Endothelial cell of umbilical vein (primary cell): ENCODE results near the gene IMPA2. TPM values are rescaled to one million over a fixed set of nuclear protein-coding genes. Genes with fewer than 3 reads are reported as not detected.

ENCODE experiments used
- BruUV-seq: library from RNA; stranded (reverse); fragments of 400-500 nt; replicated peaks from 2 replicates; lab custom pipeline; 2021; lab: Mats Ljungman, UMichigan
- CTCF ChIA-PET: fragments of 300-600, 350-600 bp; sonication (Branson Sonifier 250); formaldehyde crosslinking; loops from one replicate; lab custom pipeline; 2021; ENCODE audit warnings: antibody characterized with exemption, inconsistent platforms; lab: Charles Lee
- POLR2A ChIA-PET: fragments of 300-600, 350-600 bp; sonication (Branson Sonifier 250); formaldehyde crosslinking; loops from one replicate; lab custom pipeline; 2021; ENCODE audit warnings: antibody characterized with exemption, inconsistent platforms; lab: Charles Lee
- DNase-seq: peaks from one replicate; pipeline ENCODE4 v3.0.0-alpha.2; 2011; ENCODE audit warnings: low read depth, low spot score
- FAIRE-seq: peaks from 2 replicates; lab custom pipeline; 2011; peaks lifted over from hg19 to GRCh38; lab: Jason Lieb, UNC
- H2AFZ ChIP-seq: 2 replicates; pipeline ENCODE4 v1.6.0; 2012; ENCODE audit warnings: low read depth, low read length, control low read depth, inconsistent platforms
- H3K27ac ChIP-seq: 2 replicates; pipeline ENCODE4 v1.5.1; 2011; ENCODE audit warnings: low read depth, mild to moderate bottlenecking, control low read depth, low read length, moderate library complexity; ENCODE audit not compliant: insufficient read depth
- H3K27me3 ChIP-seq, 2 experiments: 2 replicates each; pipeline versions ENCODE4 v1.6.0 to v1.6.1; 2011; ENCODE audit warnings: low read length in 2 of 2, mixed read lengths in 1 of 2; ENCODE audit not compliant: control insufficient read depth in 2 of 2, insufficient read depth in 2 of 2
- H3K36me3 ChIP-seq, 2 experiments: 2 replicates in 1 of 2; 3 replicates in 1 of 2; pipeline ENCODE4 v1.5.1; 2011; ENCODE audit warnings: low read length in 2 of 2, mild to moderate bottlenecking in 1 of 2, moderate library complexity in 1 of 2; ENCODE audit not compliant: control insufficient read depth in 2 of 2, insufficient read depth in 2 of 2; ENCODE audit errors: extremely low read depth in 1 of 2
- H3K4me1 ChIP-seq: 3 replicates; pipeline ENCODE4 v1.5.1; 2011; ENCODE audit warnings: mild to moderate bottlenecking, low read length; ENCODE audit not compliant: control insufficient read depth, insufficient read depth; ENCODE audit errors: extremely low read depth
- H3K4me2 ChIP-seq: 2 replicates; pipeline ENCODE4 v1.6.1; 2011; ENCODE audit warnings: low read length, control low read depth, mixed read lengths; ENCODE audit not compliant: insufficient read depth
- H3K4me3 ChIP-seq, 3 experiments: fragments of 200-600 bp in 1 of 3; sonication (generic), shearing (Covaris generic) in 1 of 3; replicated peaks in 1 of 3; 2 replicates each; pipeline ENCODE4 v1.5.1; 2011 to 2016; ENCODE audit warnings: control low read depth in 3 of 3, low read length in 3 of 3, mild to moderate bottlenecking in 2 of 3, inconsistent platforms in 1 of 3, low read depth in 1 of 3, moderate library complexity in 1 of 3; ENCODE audit not compliant: insufficient read depth in 1 of 3
- H3K79me2 ChIP-seq: 2 replicates; pipeline ENCODE4 v1.6.0; 2012; ENCODE audit warnings: low read length, inconsistent platforms; ENCODE audit not compliant: control insufficient read depth, insufficient read depth
- H3K9ac ChIP-seq: replicated peaks from 2 replicates; pipeline ENCODE3; 2011; ENCODE audit warnings: low read length, control low read depth; ENCODE audit not compliant: insufficient read depth; ENCODE audit errors: extremely low read depth
- H3K9me1 ChIP-seq: replicated peaks from 3 replicates; pipeline ENCODE4 v1.6.0; 2011; ENCODE audit warnings: mild to moderate bottlenecking, low read length; ENCODE audit not compliant: control insufficient read depth, insufficient read depth; ENCODE audit errors: extremely low read depth
- H3K9me3 ChIP-seq: replicated peaks from 2 replicates; pipeline ENCODE4 v1.5.1; 2012; ENCODE audit warnings: low read length, inconsistent platforms; ENCODE audit not compliant: control insufficient read depth, insufficient read depth
- H4K20me1 ChIP-seq: replicated peaks from 2 replicates; pipeline ENCODE3; 2011; ENCODE audit warnings: mild to moderate bottlenecking, low read length; ENCODE audit not compliant: control insufficient read depth, insufficient read depth; ENCODE audit errors: extremely low read depth
- CTCF ChIP-seq, 2 donors: IDR thresholded peaks; 1 replicate in 1 of 2; 2 replicates in 1 of 2; pipeline ENCODE4 v1.5.1; 2011; ENCODE audit warnings: low read length in 2 of 2, mild to moderate bottlenecking in 2 of 2, moderate library complexity in 2 of 2, control low read depth in 1 of 2, inconsistent platforms in 1 of 2, low read depth in 1 of 2; ENCODE audit not compliant: insufficient read depth in 1 of 2; ENCODE audit errors: extremely low read depth in 1 of 2
- EZH2 ChIP-seq: IDR thresholded peaks from 2 replicates; pipeline ENCODE4 v1.6.1; 2012; ENCODE audit warnings: borderline replicate concordance, low read depth, mild to moderate bottlenecking, moderate library complexity, low read length, inconsistent platforms; ENCODE audit not compliant: severe bottlenecking
- FOS ChIP-seq: IDR thresholded peaks from 2 replicates; pipeline ENCODE4 v1.6.1; 2011; ENCODE audit warnings: mild to moderate bottlenecking, low read length, moderate library complexity, borderline replicate concordance; ENCODE audit not compliant: insufficient read depth
- GATA2 ChIP-seq: IDR thresholded peaks from 2 replicates; pipeline ENCODE4 v1.7.0; 2011; ENCODE audit warnings: low read depth, mild to moderate bottlenecking, moderate library complexity, mixed read lengths, low read length; ENCODE audit not compliant: insufficient read length, insufficient read depth
- JUN ChIP-seq: IDR thresholded peaks from 2 replicates; pipeline ENCODE4 v1.6.1; 2011; ENCODE audit warnings: borderline replicate concordance, low read depth; ENCODE audit not compliant: insufficient read length, insufficient read depth
- MAX ChIP-seq: IDR thresholded peaks from 2 replicates; pipeline ENCODE4 v1.6.1; 2011; ENCODE audit not compliant: insufficient read depth, insufficient read length
- MYC ChIP-seq: IDR thresholded peaks from one replicate; pipeline ENCODE4 v1.6.1; 2011; ENCODE audit warnings: mild to moderate bottlenecking, low read depth, low read length
- POLR2A ChIP-seq: IDR thresholded peaks from 2 replicates; pipeline ENCODE4 v1.6.1; 2012; ENCODE audit warnings: low read depth, mild to moderate bottlenecking, control low read depth, low read length
- POLR2AphosphoS5 ChIP-seq: IDR thresholded peaks from 2 replicates; pipeline ENCODE4 v1.6.1; 2012; ENCODE audit warnings: low read depth, mild to moderate bottlenecking, control low read depth, low read length, moderate library complexity; ENCODE audit not compliant: insufficient read depth
- dilution Hi-C: fragments of 300-500 bp; cut with MboI; formaldehyde crosslinking; loops from one replicate; pipeline ENCODE4 v1.15.0; 2019; ENCODE audit warnings: low sequenced_read_pairs; ENCODE audit not compliant: extremely low pct_ligation_motif_present
- intact Hi-C: fragments of 100-400 bp; cut with micrococcal nuclease; formaldehyde crosslinking; loops from one replicate; pipeline ENCODE4 v1.10.0; 2022
- polyA plus RNA-seq, 4 experiments: library from polyadenylated mRNA; depleted of rRNA in 3 of 4; stranded (reverse) in 3 of 4; unstranded in 1 of 4; fragments of >200 nt; gene quantifications; 2 replicates each; pipeline versions ENCODE4 v1.2.1 to v1.2.3, GENCODE V29; 2011 to 2012; ENCODE audit warnings: missing spikeins in 1 of 4
- total RNA-seq: library from RNA; stranded (reverse); gene quantifications from 2 replicates; pipeline ENCODE4 v1.2.3, GENCODE V29; 2021

The IMPA2 gene
- total and polyA plus RNA-seq, 2 donors (not counting 3 experiments of a cell fraction or from before 2014, with no cell fraction given) = 6.1 to 8.0 TPM

- Histone ChIP-seq H3K4me3 (no peak overlapping the region), H3K36me3 (no peaks in the 10 kb centered on the region), H3K4me1 (no peaks in the 10 kb centered on the region), H4K20me1 (no peaks in the 10 kb centered on the region), H2AFZ (no peak overlapping the region), H3K9me1 (no peaks in the 10 kb centered on the region), H3K9me3 (no peaks in the 10 kb centered on the region), H3K79me2 (no peaks in the 10 kb centered on the region), H3K4me2 (no peak overlapping the region), H3K27ac (no peak overlapping the region), H3K27me3 (peaks cover 6 to 15% of the 10 kb centered on the region in 2 experiments), H3K9ac (no peak overlapping the region)
- POLR2A ChIA-PET = interaction anchor here (0.6 kb wide), 1 partner anchor 250 kb away, joined by 3 read pairs; no protein-coding TSS in a partner anchor
- TF ChIP-seq FOS (no peak), CTCF (IDR thresholded peaks at IDR 0.05; ENCODE audit: extremely low read depth in 1 of 2, insufficient read depth in 1 of 2, low read depth in 1 of 2, low read length in 2 of 2) (no peak), MYC (no peak), POLR2A (no peak), EZH2 (no peak), POLR2AphosphoS5 (no peak), JUN (no peak), GATA2 (no peak), MAX (no peak)
- DNase-seq = no peak
- dilution Hi-C loops = no loop called here
- no TSS peak for BruUV-seq
- intact Hi-C loops = no loop called here
- CTCF ChIA-PET = interaction anchor here (0.6 kb wide), 1 partner anchor 221 kb away, joined by 4 read pairs; no protein-coding TSS in a partner anchor
- no peak for FAIRE-seq
These were observed 66.9 kb downstream of the IMPA2 start for GRCh38 chr18:12048010-12048826.
